ENCODE results near the gene KIF26B. TPM values are rescaled to one million over a fixed set of nuclear protein-coding genes. Genes with fewer than 3 reads are reported as not detected.

The KIF26B gene
- total and polyA plus RNA-seq, 10 of the 15 experiments (the other 5 are each of a cell fraction or from before 2014, with no cell fraction given), result 0.35 to 11.6 (median 2.2) TPM

GRCh38 chr1:245604979-245605378, 450.2 kb downstream of the KIF26B start (continued):
- TF ChIP-seq ZBTB40 (IDR thresholded peaks at IDR 0.05; ENCODE audit: borderline replicate concordance), result no peak

GRCh38 chr1:245605480-245606156, 450.8 kb downstream of the KIF26B start:
- SMC1A ChIA-PET (ENCODE audit: uncharacterized antibody, unreplicated experiment), result no interaction called here
- FAIRE-seq (no peak), ATAC-seq (no peak), DNase-seq (ENCODE audit: low read depth, low spot score) (no peak)
- Histone ChIP-seq H3K4me2 (ENCODE audit: control insufficient read depth, insufficient read depth) (no peak overlapping the region), H2AFZ (ENCODE audit: control insufficient read depth, low read depth, low read length) (no peak overlapping the region), H3K27ac (ENCODE audit: control insufficient read depth, insufficient read depth) (no peak overlapping the region), H3K4me1 (ENCODE audit: control insufficient read depth, insufficient read depth, low read length) (no peaks in the 10 kb centered on the region), H4K20me1 (ENCODE audit: control insufficient read depth, insufficient read depth) (no peaks in the 10 kb centered on the region), H3K9ac (ENCODE audit: control insufficient read depth, insufficient read depth, low read length) (no peak overlapping the region), H3K9me3 (replicated peaks; ENCODE audit: control insufficient read depth, insufficient read depth, low read length) (no peaks in the 10 kb centered on the region), H3K36me3 (ENCODE audit: control insufficient read depth in 2 of 2, insufficient read depth in 2 of 2, low read length in 1 of 2) (no peaks in the 10 kb centered on the region), H3K79me2 (ENCODE audit: control insufficient read depth, insufficient read depth, low read length) (no peaks in the 10 kb centered on the region), H3K27me3 (replicated peaks in 1 of 2; ENCODE audit: control insufficient read depth in 2 of 2, insufficient read depth in 2 of 2, low read length in 1 of 2) (no peaks in the 10 kb centered on the region; a peak in 1 of 4 replicates), H3K4me3 (no peak overlapping the region)
- in situ Hi-C loops (cut with MboI) (no loop called here), intact Hi-C loops (cut with micrococcal nuclease; ENCODE audit: unreplicated experiment) (no loop called here)
- 45% methylated on average over 14 of the region's 14 CpGs for WGBS (ENCODE audit: insufficient coverage, insufficient replicate concordance, low lambda C conversion rate, missing lambda C conversion rate)
- BruUV-seq (replicated peaks), result no TSS peak
- POLR2A ChIA-PET, result no interaction called here
- CTCF ChIA-PET, result no interaction called here
- TF ChIP-seq RAD51 (IDR thresholded peaks at IDR 0.05) (no peak), ZNF207 (IDR thresholded peaks at IDR 0.05; ENCODE audit: borderline replicate concordance) (no peak), RB1 (IDR thresholded peaks at IDR 0.05; ENCODE audit: borderline replicate concordance) (no peak), CBX5 (IDR thresholded peaks at IDR 0.05; ENCODE audit: low read depth) (no peak), POLR2A (IDR thresholded peaks at IDR 0.05; ENCODE audit: low read depth, low read length) (no peak), ZBTB4 (CRISPR knock-in tag; IDR thresholded peaks at IDR 0.05) (no peak), POU2F2 (IDR thresholded peaks at IDR 0.05; ENCODE audit: borderline replicate concordance, low read depth, low read length) (no peak), TCF12 (IDR thresholded peaks at IDR 0.05; ENCODE audit: low read depth, low read length) (no peak)
- RAD21 ChIA-PET (ENCODE audit: unreplicated experiment), result no interaction called here
